Right renal pelvis (tissue), 4 donors: ENCODE data around the gene TPM4. TPM values are rescaled to one million over a fixed set of nuclear protein-coding genes. Genes with fewer than 3 reads are reported as not detected.

Source experiments
- polyA plus RNA-seq, 4 donors: library from polyadenylated mRNA; unstranded; fragments of 120-200 nt; gene quantifications; one replicate each; pipeline ENCODE4 v1.2.1, GENCODE V29; 2013; ENCODE audit not compliant: insufficient read length in 4 of 4

Gene TPM4
- polyA plus RNA-seq, 4 donors: 514 to 601 (median 585) TPM

Other genes with a start within 250 kb of the TPM4 start
- under 1 TPM in 2 of 4 donors, not detected in 2; 0.19 to 0.30 TPM for gene CYP4F2, start 178.4 kb upstream of the TPM4 start, polyA plus RNA-seq
- gene CYP4F11, start 142.0 kb upstream of the TPM4 start, polyA plus RNA-seq: 1 to 10 TPM in 1 of 4 donors, under 1 TPM in 1, not detected in 2; 0.41 to 1.1 TPM
- gene OR10H4, start 127.5 kb upstream of the TPM4 start, polyA plus RNA-seq: not detected
- 10 to 100 TPM; 77.5 to 84.2 (median 79.1) TPM for gene RAB8A, start 35.4 kb downstream of the TPM4 start, polyA plus RNA-seq
- under 1 TPM; 0.30 to 0.95 (median 0.44) TPM for gene HSH2D, start 67.2 kb downstream of the TPM4 start, polyA plus RNA-seq
- not detected for gene CIB3, start 97.0 kb downstream of the TPM4 start, polyA plus RNA-seq
- 100 to 1,000 TPM; 117 to 128 (median 120) TPM for gene FAM32A, start 108.9 kb downstream of the TPM4 start, polyA plus RNA-seq
- 10 to 100 TPM; 55.5 to 68.6 (median 59.8) TPM for gene AP1M1, start 121.4 kb downstream of the TPM4 start, polyA plus RNA-seq
- 10 to 100 TPM; 22.5 to 45.9 (median 25.2) TPM for gene KLF2, start 248.3 kb downstream of the TPM4 start, polyA plus RNA-seq